GM18909 (cell line): Measurements from ENCODE around the gene TUBA1C.
"Not testable (repeated sequence)": the region's sequence is repeated elsewhere in the genome, so short reads cannot be mapped to it uniquely, and the experiment has no call there.

Experiments
- ATAC-seq: cut with Tn5 transposase; IDR thresholded peaks from one replicate; pipeline ENCODE4 v1.9.1; 2021; ENCODE audit warnings: mild to moderate bottlenecking; ENCODE audit not compliant: unreplicated experiment, poor library complexity

Gene TUBA1C

DNA sequence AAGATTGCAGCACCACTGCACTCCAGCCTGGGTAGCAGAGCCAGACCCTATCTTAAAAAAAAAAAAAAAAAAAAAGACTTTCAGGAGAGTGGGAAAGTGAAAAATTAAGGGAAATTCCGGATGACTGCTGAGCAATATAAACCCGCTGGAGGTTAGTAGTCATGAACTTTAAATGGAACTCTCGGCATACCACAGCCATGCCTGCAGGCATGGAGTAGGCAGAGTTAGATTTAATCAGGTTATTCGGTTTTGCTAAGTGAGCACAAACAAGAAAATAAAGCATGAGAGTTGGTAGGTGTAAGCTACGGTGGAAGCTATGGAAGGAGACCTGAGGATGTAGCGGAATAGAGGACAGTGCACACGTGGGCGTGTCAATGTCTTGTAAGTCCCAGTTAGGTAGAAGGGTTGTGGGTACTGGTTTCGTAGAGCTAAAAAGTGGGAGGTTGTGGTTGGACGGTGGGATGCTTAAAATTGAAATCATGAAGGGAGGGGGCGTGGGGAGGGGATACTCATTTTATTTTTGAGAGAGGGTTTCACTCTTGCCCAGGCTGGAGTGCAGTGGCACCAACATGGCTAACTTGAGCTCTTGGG, 11.8 kb upstream of the TUBA1C start:
- no peak for ATAC-seq

DNA sequence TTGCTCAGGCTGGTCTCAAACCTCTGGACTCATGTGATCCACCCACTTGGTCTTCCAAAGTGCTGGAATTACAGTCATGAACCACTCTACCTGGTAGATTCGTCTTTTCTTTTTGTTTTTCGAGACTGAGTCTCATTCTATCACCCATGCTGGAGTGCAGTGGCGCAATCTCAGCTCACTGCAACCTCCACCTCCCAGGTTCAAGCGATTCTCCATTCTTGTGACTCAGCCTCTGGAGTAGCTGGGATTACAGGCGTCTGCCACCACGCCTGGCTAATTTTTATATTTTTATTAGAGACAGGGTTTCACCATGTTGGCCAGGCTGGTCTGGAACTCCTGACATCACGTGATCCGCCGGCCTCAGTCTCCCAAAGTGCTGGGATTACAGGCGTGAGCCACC, 9.4 kb upstream of the TUBA1C start:
- not testable (repeated sequence) for ATAC-seq

DNA sequence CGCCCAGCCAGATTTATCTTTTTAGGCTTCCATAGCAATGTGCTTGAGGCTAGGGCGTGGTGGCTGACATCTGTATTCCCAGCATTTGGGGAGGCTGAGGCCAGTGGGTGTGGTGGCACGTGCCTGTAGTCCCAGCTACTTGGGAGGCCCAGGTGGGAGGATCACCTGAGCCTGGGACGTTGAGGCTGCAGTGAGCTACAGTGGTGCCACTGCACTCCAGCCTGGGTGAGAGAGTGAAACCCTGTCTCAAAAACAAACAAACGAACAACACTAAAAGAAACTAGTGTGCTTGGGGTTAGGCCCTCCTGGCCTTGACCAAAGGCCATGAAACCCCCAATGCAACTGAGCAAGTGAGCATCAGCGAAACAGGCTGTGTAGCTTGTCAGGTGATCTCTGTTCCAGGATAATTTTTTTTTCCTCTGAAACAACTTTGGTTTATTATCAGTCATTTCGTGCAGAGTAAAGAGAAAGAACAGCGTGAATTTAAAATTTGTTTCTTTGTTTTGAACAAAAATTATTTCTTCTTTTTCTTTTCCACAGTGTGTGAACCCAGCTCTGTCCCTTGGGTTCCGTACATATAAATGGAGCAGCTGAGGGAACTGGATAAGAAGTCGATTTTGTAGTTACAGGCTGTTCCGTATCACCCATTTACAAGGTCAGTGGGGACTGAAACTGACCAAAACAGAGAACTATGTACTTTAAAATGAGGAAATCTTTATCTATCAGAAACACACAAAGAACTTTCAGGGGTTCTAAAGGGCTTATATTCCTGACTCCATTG, 8.8 kb upstream of the TUBA1C start:
- ATAC-seq, result no peak

DNA sequence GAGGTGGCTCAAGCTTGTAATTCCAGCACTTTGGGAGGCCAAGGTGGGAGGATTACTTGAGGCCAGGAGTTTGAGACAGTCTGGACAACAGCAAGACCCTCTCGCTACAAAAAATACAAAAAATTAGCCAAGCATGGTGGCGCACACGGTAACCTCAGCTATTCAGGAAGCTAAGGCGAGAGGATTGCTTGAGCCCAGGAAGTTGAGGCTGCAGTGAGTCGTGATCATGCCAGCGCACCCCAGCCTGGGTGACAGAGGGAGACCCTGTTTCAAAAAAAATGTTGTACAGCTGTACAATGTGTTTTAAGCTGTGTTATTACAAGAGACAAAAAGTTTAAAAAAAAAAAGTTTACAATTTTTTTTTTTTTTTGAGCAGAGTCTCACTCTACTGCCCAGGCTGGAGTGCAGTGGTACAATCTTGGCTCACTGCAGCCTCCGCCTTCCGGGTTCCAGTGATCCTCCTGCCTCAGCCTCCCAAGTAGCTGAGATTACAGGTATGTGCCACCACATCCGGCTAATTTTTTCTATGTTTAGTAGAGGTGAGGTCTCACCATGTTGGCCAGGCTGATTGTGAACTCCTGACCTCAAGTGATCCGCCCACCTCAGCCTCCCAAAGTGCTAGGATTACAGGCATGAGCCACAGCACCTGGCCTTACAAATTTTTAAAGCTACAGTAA, 7.2 kb upstream of the TUBA1C start:
- not testable (repeated sequence) for ATAC-seq

DNA sequence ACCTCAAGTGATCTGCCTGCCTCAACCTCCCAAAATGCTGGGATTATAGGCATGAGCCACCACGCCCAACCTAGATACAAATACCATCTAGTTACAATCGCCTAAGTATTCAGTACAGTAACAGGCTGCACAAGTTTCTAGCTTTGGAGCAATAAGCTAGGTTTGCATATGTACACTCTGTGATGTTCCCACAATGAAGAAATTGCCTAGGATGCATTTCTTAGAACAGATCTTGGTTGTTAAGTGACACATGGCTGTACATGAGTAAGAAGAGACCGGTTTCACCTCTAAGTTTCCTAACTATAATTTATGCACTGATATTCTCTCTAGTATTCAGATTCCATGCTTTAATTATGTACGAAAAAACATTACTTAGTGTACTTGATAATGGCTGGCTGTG, 5.4 kb upstream of the TUBA1C start:
- no peak for ATAC-seq

DNA sequence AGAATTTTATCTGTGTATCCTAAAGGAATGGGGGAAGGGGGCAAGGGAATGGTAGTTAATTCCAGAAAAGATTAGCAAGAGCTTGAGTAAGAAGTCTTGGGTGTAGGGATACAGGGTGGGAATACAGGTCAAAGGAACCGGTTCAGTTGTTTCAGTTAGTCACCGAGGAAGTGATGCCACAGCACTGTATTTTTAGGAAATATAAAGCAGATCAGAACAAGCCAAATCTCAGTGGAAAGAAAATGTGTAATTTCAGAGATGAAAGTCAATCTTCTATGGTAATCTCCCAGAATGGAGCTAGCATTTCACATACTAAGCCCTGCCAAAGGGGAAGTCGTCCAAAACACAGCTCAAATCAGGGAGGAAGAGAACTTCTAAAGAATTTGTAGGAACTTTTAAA, 4.7 kb upstream of the TUBA1C start:
- ATAC-seq, result no peak

DNA sequence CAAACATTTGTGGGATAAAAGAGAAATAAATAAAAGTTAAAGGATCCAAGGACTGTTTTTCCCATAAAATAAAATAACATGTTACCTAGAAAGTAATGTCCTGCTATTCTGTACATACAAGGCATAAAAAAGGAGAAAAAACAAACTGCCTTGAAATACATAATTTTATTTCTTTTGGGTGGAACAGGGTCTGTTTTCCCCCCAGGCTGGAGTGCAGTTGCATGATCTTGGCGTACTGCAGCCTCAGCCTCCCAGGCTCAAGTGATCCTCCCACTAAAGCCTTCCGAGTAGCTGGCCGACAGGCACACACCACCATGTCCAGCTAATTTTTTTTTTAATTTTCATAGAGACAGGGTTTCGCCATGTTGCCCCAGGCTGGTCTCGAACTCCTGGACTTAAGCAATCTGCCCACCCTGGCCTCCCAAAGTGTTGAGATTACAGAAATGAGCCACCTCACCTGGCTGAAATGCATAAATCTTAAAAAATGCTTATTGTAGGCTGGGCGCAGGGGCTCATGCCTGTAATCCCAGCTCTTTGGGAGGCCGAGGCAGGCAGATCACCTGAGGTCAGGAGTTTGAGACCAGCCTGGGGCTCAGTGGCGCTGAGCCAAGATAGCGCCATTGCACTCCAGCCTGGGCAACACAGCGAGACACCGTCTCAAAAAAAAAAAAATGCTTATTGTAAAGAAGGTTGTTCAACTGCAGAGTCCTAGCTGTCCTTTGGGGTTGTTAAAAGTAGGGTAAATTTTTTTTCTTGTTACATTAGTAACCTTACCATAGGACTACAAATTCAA, 4.1 kb upstream of the TUBA1C start:
- no peak for ATAC-seq

DNA sequence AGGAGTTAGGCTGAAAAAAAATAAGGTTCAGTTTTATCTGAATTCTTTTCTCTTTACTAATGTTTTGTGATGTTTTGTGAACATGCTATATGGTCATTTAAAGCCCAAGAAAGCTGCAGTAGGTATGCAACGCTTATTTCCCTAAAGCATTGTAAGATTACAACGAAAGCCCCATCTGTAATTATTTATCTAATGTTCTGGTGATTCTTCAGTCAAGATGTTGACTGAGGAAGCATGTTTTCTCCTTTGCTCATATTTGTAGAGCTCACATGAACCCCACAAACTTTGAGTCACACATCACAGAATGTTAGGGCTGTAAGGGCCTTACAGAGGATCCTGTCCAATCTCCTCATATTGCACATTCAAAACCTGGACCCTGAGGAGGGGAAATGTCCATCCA, 3.2 kb upstream of the TUBA1C start:
- no peak for ATAC-seq

DNA sequence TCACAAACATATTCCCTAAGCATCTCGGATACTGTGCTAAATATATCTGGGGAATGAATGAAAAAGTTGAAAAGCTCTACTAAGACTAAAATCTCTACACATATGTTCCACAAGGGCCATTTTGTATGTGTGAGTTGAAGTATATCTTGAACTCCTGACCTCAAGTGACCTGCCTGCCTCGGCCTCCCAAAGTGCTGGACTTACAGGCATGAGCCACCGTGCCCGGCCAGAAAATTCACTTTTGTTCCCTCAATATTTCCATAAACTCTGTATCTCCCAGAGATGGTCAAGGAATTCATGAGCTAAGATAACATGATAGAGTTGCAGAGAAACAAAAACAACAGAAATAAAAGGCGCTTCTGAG, 1.5 kb upstream of the TUBA1C start:
- no peak for ATAC-seq

DNA sequence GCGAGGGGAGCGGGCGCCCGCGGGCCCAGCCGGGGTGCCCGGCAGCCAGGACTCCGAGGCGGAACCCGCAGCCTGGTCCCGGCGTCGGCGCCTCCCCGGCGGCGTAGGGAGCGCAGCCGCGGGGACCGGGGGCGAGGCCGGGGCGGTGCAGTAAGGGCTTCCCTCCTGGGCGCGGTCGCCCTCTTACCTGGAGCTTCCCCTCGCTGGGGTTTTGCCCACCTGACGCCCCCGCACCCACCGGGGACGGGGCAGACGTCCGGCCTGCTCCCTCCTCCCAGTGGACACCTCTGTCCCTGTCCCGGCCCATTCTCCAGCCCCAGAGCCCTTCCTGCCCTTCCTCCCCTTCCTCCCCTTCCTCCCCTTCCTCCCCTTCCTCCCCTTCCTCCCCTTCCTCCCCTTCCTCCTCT, 413 bp upstream of the TUBA1C start:
- ATAC-seq, result peak; percentile 25

DNA sequence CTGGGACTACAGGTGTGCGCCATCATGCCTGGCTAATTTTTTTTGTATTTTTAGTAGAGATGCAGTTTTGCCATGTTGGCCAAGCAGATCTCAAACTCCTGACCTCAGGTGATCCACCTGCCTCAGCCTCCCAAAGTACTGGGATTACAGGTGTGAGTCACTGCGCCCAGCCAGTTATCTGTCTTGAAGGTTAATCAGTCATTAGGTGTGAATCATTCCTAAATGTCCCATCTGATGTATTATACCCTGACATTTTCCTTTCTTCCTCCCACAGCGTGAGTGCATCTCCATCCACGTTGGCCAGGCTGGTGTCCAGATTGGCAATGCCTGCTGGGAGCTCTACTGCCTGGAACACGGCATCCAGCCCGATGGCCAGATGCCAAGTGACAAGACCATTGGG, 4.3 kb downstream of the TUBA1C start:
- ATAC-seq, result not testable (repeated sequence)

DNA sequence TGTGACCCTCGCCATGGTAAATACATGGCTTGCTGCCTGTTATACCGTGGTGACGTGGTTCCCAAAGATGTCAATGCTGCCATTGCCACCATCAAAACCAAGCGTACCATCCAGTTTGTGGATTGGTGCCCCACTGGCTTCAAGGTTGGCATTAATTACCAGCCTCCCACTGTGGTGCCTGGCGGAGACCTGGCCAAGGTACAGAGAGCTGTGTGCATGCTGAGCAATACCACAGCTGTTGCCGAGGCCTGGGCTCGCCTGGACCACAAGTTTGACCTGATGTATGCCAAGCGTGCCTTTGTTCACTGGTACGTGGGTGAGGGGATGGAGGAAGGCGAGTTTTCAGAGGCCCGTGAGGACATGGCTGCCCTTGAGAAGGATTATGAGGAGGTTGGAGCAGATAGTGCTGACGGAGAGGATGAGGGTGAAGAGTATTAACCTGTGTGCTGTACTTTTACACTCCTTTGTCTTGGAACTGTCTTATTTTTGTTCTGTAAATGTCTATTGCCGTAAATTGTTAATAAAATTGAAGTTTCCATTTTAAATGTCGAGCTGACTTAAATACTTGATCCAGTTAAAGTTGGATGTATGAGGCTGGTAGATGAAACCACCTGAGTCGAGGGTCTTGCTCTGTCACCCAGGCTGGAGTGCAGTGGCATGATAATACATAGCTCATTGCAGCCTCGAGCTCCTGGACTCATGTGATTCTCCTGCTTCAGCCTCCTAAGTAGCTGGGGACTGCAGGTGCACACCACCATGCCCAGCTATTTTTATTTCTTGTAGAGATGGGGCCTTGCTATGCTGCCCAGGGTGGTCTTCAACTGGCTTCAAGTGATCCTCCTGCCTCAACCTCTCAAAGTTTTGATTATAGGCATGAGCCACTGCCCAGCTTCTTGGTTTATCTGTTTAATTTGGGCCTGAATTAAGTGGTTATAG, 8.2 kb downstream of the TUBA1C start:
- ATAC-seq, result no peak

DNA sequence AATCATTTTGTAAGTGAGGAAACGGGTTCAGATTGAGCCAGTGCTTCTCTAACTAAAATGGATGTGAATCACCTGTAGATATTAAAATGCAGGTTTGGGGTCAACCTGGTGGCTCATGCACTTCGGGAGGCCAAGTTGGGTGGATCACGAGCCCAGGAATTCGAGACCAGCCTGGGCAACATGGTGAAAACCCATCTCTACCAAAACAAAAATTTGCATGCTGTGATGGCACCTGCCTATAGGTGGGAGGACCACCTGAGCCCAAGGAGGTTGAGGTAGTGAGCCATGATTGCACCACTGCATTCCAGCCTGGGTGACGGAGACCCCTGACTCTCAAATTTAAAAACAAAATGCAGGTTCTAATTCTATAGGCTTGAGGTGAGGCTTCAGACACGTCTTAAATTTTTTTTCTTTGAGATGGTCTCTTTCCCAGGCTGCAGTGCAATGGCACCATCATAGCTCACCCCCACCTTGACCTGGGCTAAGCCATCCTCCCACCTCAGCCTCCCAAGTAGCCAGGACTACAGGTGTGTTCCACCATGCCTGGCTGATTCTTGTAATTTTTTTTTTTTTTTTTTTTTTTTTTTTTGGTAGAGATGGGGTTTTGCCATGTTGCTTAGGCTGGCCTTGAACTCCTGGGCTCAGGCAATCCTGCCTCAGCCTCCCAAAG, 9.0 kb downstream of the TUBA1C start:
- ATAC-seq, result no peak

DNA sequence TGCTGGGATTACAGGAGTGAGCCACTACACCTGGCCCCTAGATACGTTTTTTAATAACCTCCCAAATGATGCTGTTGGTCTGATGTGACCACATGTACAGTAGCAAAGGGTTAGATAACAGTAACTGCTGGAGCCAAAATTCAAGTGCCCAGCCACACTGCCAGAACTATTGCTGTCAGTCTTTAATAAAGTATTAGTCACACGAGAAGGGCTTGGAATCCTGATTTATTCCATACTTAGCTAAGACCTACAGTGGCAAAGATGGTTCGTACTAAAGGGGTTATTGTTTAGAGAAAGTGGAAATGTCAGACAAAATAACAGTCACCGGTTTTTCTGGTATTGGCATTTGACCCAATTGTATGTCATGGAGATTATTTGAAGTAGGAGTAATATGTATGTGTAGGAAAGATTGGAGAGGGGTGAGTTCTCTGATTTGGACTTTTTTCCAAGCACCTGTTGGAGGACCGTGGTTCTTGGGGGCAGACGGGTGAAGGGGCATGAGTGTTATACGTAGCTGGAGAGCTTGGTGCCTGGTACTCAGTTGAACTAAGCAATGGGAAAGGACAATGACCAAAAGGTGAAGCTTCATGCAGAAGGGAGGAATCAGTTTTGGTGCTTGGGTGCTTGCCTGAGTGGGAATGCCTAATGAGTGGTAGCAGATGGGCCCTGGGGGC, 9.7 kb downstream of the TUBA1C start:
- no peak for ATAC-seq

DNA sequence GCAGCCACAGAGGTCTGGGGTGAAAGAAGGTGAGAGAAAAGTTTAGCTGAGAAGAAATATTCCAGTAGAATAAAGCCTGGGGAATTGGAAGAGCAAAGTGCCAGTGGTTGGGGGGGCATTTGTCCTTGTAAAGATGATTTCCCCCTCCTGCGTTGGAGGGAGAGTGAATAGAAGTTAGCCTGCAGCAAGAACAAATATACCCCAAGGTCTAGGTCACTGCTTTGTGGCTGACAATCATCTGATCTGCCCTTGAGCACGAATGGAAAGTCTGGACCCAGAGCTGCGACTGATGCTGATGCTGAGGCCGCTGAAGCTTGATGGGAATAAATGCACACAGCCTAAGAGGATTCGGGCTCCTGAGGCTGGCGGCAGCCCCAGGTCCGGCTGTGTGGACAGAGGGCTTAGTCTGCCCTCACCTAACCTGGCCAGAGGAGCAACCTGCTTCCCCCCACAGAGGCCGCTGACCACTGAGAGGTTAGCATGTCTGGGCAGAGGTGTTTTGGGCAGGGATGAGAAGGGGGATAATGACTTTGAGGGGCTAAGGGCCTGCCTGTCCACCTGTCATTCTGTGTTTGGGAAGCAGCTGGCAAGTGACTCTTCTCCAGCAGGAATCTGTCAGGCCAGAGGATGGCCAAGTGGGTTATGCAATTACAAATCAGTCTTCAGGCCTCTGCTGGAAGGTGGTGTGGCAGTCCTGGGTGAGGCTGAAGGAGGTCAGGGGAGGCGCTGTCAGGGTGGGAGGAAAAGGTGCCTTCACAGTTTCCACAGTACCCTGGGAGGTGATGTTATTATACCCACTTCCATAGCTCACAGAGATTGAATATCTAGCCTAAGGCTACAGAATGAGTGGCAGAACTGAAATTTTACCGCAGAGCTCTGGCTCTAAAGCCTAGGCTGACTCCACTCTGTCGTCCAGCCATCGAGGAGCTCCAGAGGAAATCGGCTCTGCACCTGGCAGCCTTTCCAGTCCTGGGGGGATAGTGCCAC, 11.7 kb downstream of the TUBA1C start:
- no peak for ATAC-seq

DNA sequence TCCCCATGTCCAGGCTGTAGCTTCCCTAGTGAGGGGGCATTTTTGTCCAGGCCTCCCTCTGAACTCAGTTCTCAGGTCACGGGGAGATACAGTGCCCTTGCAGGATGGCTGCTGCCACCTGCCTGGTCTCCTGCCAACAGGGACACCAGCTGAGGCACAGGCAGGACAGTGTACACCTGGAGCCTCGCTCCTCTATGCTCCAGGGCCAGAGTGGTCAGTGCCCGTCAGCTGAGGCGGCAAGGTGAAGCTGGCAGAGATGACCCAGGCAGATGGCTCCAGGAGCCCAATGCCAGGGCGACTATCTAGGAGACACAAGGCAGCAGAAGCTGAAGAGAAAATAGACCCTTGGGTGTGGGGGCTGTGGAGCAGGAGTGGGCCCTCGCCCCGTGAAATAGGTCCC, 12.6 kb downstream of the TUBA1C start:
- no peak for ATAC-seq

DNA sequence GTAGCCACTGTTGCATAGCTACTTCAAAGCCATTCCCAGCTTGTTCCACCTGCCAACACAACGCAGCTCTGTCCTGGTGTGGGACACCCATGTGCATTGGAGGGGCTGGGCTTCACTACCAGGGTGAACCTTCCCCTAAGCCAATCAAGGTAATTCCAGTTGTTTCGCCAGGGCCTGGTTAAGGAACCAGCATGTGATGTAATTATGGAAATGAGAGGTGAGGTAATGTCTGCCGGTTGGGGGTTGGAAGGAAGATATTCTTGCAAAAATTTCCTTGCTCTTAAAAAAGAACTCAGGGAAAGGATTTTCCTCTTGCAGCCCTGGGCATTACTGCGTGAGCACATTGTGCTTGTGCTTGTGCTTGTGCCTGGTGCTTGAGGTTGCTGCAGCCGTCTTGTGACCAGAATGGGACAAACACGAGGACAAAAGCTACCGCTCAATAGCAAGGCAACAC, 14.9 kb downstream of the TUBA1C start:
- no peak for ATAC-seq

DNA sequence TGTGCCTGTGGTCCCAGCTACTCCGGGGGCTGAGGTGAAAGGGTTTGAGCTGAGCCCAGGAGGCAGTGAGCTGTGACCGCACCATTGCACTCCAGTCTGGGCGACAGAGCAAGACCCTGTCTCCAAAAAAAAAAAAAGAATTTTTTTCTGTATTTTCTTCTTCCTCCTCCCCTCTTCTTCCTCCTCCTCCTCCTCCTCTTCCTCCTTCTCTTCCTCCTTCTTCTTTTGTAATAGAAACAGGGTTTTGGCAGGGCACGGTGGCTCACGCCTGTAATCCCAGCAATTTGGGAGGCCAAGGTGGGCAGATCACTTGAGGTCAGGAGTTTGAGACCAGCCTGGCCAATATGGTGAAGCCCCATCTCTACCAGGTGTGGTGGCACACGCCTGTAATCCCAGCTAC, 15.7 kb downstream of the TUBA1C start:
- not testable (repeated sequence) for ATAC-seq
